ENCODE measurements around the gene KCNA10. TPM values are rescaled to one million over a fixed set of nuclear protein-coding genes. Genes with fewer than 3 reads are reported as not detected.

The KCNA10 gene
- total and polyA plus RNA-seq, 4 donors = not detected

GRCh38 chr1:110522560-110522959 lies 3.6 kb upstream of the KCNA10 start:
- no peak for DNase-seq
- Histone ChIP-seq H3K36me3 (ENCODE audit: control insufficient read depth in 4 of 4, insufficient read depth in 4 of 4, low read length in 4 of 4) (no peaks in the 10 kb centered on the region), H3K27ac (ENCODE audit: low read depth in 1 of 2, low read length in 1 of 2) (no peak overlapping the region), H3K4me1 (ENCODE audit: control insufficient read depth in 5 of 5, insufficient read depth in 5 of 5, low read length in 5 of 5) (no peaks in the 10 kb centered on the region), H3K4me3 (no peak overlapping the region), H3K27me3 (ENCODE audit: control insufficient read depth in 3 of 3, insufficient read depth in 3 of 3, low read length in 2 of 3) (peaks cover 0 to 22% (median 0%) of the 10 kb centered on the region in 3 donors), H3K9me3 (ENCODE audit: control insufficient read depth in 4 of 4, insufficient read depth in 3 of 4, low read length in 3 of 4) (peaks cover 0 to 4% (median 0%) of the 10 kb centered on the region in 4 donors), H3K9ac (ENCODE audit: insufficient read depth in 1 of 2, low read length in 2 of 2) (no peak overlapping the region)
- TF ChIP-seq, protein P1, sequence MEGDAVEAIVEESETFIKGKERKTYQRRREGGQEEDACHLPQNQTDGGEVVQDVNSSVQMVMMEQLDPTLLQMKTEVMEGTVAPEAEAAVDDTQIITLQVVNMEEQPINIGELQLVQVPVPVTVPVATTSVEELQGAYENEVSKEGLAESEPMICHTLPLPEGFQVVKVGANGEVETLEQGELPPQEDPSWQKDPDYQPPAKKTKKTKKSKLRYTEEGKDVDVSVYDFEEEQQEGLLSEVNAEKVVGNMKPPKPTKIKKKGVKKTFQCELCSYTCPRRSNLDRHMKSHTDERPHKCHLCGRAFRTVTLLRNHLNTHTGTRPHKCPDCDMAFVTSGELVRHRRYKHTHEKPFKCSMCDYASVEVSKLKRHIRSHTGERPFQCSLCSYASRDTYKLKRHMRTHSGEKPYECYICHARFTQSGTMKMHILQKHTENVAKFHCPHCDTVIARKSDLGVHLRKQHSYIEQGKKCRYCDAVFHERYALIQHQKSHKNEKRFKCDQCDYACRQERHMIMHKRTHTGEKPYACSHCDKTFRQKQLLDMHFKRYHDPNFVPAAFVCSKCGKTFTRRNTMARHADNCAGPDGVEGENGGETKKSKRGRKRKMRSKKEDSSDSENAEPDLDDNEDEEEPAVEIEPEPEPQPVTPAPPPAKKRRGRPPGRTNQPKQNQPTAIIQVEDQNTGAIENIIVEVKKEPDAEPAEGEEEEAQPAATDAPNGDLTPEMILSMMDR (IDR thresholded peaks at IDR 0.05; ENCODE audit: control extremely low read depth, extremely low read depth) = no peak
- no peak for ATAC-seq (ENCODE audit: insufficient read depth, low FRiP score)
- WGBS, 2 donors = 67 to 81% methylated on average over 5 of the region's 5 CpGs

- ATAC-seq (ENCODE audit: insufficient read depth, low FRiP score) (no peak), DNase-seq (no peak)
- H3K9me3 ChIP-seq (ENCODE audit: control insufficient read depth in 4 of 4, insufficient read depth in 3 of 4, low read length in 3 of 4) = peaks cover 0 to 4% (median 0%) of the 10 kb centered on the region in 4 donors
- no peak overlapping the region for H3K4me3 ChIP-seq
- TF ChIP-seq, protein P1 (IDR thresholded peaks at IDR 0.05; ENCODE audit: control extremely low read depth, extremely low read depth) = no peak
- no peaks in the 10 kb centered on the region for H3K4me1 ChIP-seq (ENCODE audit: control insufficient read depth in 5 of 5, insufficient read depth in 5 of 5, low read length in 5 of 5)
- 63 to 70% methylated on average over 3 of the region's 3 CpGs for WGBS, 2 donors
- H3K36me3 ChIP-seq (ENCODE audit: control insufficient read depth in 4 of 4, insufficient read depth in 4 of 4, low read length in 4 of 4) = no peaks in the 10 kb centered on the region
- H3K27ac ChIP-seq (ENCODE audit: low read depth in 1 of 2, low read length in 1 of 2) = no peak overlapping the region
- peaks cover 0 to 19% (median 0%) of the 10 kb centered on the region in 3 donors for H3K27me3 ChIP-seq (ENCODE audit: control insufficient read depth in 3 of 3, insufficient read depth in 3 of 3, low read length in 2 of 3)
- no peak overlapping the region for H3K9ac ChIP-seq (ENCODE audit: insufficient read depth in 1 of 2, low read length in 2 of 2)
These were observed 1.9 kb upstream of the KCNA10 start for GRCh38 chr1:110520827-110521226.

GRCh38 chr1:110515891-110516290 lies 3.1 kb downstream of the KCNA10 start:
- DNase-seq (no peak), ATAC-seq (ENCODE audit: insufficient read depth, low FRiP score) (no peak)
- H3K9ac ChIP-seq (ENCODE audit: insufficient read depth in 1 of 2, low read length in 2 of 2) = no peak overlapping the region
- TF ChIP-seq, protein P1 (IDR thresholded peaks at IDR 0.05; ENCODE audit: control extremely low read depth, extremely low read depth) = no peak
- H3K9me3 ChIP-seq (ENCODE audit: control insufficient read depth in 4 of 4, insufficient read depth in 3 of 4, low read length in 3 of 4) = peaks cover 0 to 4% (median 0%) of the 10 kb centered on the region in 4 donors
- no peak overlapping the region for H3K4me3 ChIP-seq
- H3K27me3 ChIP-seq (ENCODE audit: control insufficient read depth in 3 of 3, insufficient read depth in 3 of 3, low read length in 2 of 3) = peaks cover 0 to 3% (median 0%) of the 10 kb centered on the region in 3 donors
- H3K27ac ChIP-seq (ENCODE audit: low read depth in 1 of 2, low read length in 1 of 2) = no peak overlapping the region
- no peaks in the 10 kb centered on the region for H3K4me1 ChIP-seq (ENCODE audit: control insufficient read depth in 5 of 5, insufficient read depth in 5 of 5, low read length in 5 of 5)
- WGBS, 2 donors = 65 to 77% methylated on average over 5 of the region's 5 CpGs
- no peaks in the 10 kb centered on the region for H3K36me3 ChIP-seq (ENCODE audit: control insufficient read depth in 4 of 4, insufficient read depth in 4 of 4, low read length in 4 of 4)

DNA sequence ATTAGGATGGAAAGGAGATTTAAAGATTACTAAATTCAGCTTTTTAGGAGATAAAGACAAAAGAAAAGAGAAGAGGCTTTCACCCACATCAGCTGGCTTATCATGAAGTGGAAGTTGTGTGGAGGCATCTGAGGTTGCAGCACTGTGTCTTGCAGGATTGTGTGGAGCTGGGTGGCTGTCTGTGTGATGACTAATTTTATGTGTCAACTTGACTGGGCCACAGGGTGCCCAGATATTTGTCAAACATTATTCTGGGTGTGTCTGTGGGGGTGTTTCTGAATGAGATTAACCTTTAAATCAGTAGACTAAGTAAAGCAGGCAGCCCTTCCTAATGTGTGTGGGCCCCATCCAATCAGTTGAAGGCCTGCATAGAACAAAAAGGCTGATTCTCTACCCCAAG lies 3.9 kb downstream of the KCNA10 start:
- H3K27me3 ChIP-seq (ENCODE audit: control insufficient read depth in 3 of 3, insufficient read depth in 3 of 3, low read length in 2 of 3) = peaks cover 0 to 3% (median 0%) of the 10 kb centered on the region in 3 donors
- H3K36me3 ChIP-seq (ENCODE audit: control insufficient read depth in 4 of 4, insufficient read depth in 4 of 4, low read length in 4 of 4) = no peaks in the 10 kb centered on the region
- H3K4me1 ChIP-seq (ENCODE audit: control insufficient read depth in 5 of 5, insufficient read depth in 5 of 5, low read length in 5 of 5) = no peaks in the 10 kb centered on the region
- no peak overlapping the region for H3K9ac ChIP-seq (ENCODE audit: insufficient read depth in 1 of 2, low read length in 2 of 2)
- DNase-seq = no peak
- no peak overlapping the region for H3K4me3 ChIP-seq
- H3K27ac ChIP-seq (ENCODE audit: low read depth in 1 of 2, low read length in 1 of 2) = no peak overlapping the region
- TF ChIP-seq, protein P1 (IDR thresholded peaks at IDR 0.05; ENCODE audit: control extremely low read depth, extremely low read depth) = no peak
- peaks cover 0 to 4% (median 0%) of the 10 kb centered on the region in 4 donors for H3K9me3 ChIP-seq (ENCODE audit: control insufficient read depth in 4 of 4, insufficient read depth in 3 of 4, low read length in 3 of 4)
- no peak for ATAC-seq (ENCODE audit: insufficient read depth, low FRiP score)
